Ishikawa (cell line): ENCODE measurements around the gene UGT1A9.

Experiments
- CEBPB ChIP-seq: IDR thresholded peaks from 2 replicates; pipeline ENCODE4 v1.6.1; 2012
- CREB1 ChIP-seq: IDR thresholded peaks from 2 replicates; pipeline ENCODE4 v1.6.1; 2012; ENCODE audit warnings: low read depth
- EGR1 ChIP-seq: IDR thresholded peaks from 2 replicates; pipeline ENCODE4 v1.6.1; 2012
- EP300 ChIP-seq: IDR thresholded peaks from 2 replicates; pipeline ENCODE4 v1.6.1; 2012; ENCODE audit warnings: borderline replicate concordance
- FOXM1 ChIP-seq: IDR thresholded peaks from 2 replicates; pipeline ENCODE4 v1.6.1; 2012; ENCODE audit warnings: low read depth, borderline replicate concordance
- NFIC ChIP-seq: IDR thresholded peaks from 2 replicates; pipeline ENCODE4 v1.6.1; 2012
- RAD21 ChIP-seq: IDR thresholded peaks from 2 replicates; pipeline ENCODE4 v1.6.1; 2012; ENCODE audit warnings: low read depth
- TAF1 ChIP-seq: IDR thresholded peaks from 2 replicates; pipeline ENCODE4 v1.6.1; 2012; ENCODE audit warnings: low read depth, mild to moderate bottlenecking
- TCF12 ChIP-seq: IDR thresholded peaks from 2 replicates; pipeline ENCODE4 v1.6.1; 2012; ENCODE audit warnings: low read depth
- TEAD4 ChIP-seq: IDR thresholded peaks from 2 replicates; pipeline ENCODE4 v1.6.1; 2012
- YY1 ChIP-seq: IDR thresholded peaks from 2 replicates; pipeline ENCODE4 v1.6.1; 2012; ENCODE audit warnings: low read depth
- ZBTB7A ChIP-seq: IDR thresholded peaks from 2 replicates; pipeline ENCODE4 v1.6.1; 2012; ENCODE audit warnings: low read depth
- TF ChIP-seq, protein P1 (sequence below): IDR thresholded peaks from 2 replicates; pipeline ENCODE4 v1.6.1; 2012
- TF ChIP-seq, protein P2 (sequence below): IDR thresholded peaks from 2 replicates; pipeline ENCODE4 v1.6.1; 2012; ENCODE audit warnings: low read depth, mild to moderate bottlenecking
- TF ChIP-seq, protein P3 (sequence below): IDR thresholded peaks from 2 replicates; pipeline ENCODE4 v1.6.1; 2012

UGT1A9 gene

DNA sequence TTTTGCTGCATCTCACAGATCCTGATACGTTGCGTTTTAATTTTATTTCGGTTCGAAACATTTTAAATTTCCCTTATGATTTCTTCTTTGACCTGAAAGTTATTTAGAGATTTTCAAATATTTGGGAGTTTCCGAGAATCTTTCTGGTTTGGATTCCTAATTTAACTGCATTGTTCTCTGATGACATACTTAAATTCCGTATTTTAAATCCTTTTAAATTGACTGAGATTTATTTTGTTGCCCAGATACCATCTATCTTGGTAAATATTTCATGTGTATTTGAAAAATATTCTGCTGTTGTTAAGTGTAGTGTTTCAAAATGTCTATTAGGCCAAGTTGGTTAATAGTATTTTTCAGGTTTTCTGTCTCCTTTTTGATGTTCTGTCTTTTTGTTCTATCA lies 144.2 kb downstream of the UGT1A9 start:
- TF ChIP-seq EP300, result no peak
- TF ChIP-seq TCF12, result no peak

DNA sequence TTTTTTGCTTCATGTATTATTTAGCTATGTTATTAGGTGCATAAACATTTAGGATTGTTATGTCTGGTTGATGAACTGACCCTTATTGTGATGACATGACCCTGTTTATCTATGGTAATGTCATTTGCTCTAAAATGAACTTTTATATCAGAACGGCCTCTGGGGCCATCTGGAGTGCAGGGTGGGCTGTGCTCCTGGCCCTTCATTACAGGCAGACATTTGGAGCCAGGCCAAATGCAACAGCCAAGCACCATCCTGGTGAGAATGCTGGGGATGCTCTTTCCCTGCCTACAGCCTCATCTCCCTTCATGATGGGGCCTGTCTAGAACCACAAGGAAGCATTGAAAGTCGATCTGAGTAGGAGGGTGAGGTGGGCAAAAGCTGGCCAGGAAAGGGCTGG lies 144.6 kb downstream of the UGT1A9 start:
- TF ChIP-seq CREB1 (no peak), TAF1 (no peak), YY1 (no peak), ZBTB7A (no peak)
- TF ChIP-seq, protein P1, sequence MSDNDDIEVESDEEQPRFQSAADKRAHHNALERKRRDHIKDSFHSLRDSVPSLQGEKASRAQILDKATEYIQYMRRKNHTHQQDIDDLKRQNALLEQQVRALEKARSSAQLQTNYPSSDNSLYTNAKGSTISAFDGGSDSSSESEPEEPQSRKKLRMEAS, result no peak
- TF ChIP-seq, protein P2, sequence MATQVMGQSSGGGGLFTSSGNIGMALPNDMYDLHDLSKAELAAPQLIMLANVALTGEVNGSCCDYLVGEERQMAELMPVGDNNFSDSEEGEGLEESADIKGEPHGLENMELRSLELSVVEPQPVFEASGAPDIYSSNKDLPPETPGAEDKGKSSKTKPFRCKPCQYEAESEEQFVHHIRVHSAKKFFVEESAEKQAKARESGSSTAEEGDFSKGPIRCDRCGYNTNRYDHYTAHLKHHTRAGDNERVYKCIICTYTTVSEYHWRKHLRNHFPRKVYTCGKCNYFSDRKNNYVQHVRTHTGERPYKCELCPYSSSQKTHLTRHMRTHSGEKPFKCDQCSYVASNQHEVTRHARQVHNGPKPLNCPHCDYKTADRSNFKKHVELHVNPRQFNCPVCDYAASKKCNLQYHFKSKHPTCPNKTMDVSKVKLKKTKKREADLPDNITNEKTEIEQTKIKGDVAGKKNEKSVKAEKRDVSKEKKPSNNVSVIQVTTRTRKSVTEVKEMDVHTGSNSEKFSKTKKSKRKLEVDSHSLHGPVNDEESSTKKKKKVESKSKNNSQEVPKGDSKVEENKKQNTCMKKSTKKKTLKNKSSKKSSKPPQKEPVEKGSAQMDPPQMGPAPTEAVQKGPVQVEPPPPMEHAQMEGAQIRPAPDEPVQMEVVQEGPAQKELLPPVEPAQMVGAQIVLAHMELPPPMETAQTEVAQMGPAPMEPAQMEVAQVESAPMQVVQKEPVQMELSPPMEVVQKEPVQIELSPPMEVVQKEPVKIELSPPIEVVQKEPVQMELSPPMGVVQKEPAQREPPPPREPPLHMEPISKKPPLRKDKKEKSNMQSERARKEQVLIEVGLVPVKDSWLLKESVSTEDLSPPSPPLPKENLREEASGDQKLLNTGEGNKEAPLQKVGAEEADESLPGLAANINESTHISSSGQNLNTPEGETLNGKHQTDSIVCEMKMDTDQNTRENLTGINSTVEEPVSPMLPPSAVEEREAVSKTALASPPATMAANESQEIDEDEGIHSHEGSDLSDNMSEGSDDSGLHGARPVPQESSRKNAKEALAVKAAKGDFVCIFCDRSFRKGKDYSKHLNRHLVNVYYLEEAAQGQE, result no peak

DNA sequence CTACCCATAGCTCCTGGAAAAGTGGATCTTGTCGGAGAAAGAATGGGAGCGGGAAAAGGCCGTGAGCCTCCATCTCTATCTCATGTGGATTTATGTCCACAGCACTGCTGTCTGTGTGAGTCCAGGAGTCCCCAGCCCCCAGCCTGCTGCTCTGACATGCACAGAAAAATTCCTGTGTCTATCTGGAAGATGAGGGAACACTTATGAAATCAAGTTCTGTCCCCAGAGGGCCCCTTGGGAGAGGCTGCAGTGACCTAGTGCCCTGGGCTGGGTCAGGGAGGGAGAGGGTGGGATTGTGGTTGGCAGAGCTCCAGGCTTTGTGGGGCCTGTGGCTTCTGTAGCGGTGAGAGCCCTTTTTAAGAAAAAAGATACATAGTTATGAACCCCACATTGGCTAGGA lies 145.1 kb downstream of the UGT1A9 start:
- TF ChIP-seq, protein P3, sequence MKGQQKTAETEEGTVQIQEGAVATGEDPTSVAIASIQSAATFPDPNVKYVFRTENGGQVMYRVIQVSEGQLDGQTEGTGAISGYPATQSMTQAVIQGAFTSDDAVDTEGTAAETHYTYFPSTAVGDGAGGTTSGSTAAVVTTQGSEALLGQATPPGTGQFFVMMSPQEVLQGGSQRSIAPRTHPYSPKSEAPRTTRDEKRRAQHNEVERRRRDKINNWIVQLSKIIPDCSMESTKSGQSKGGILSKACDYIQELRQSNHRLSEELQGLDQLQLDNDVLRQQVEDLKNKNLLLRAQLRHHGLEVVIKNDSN, result no peak
- no peak for TF ChIP-seq NFIC
- TF ChIP-seq CEBPB, result no peak
- no peak for TF ChIP-seq TEAD4
- TF ChIP-seq, protein P2, result no peak
- no peak for TF ChIP-seq EP300
- TF ChIP-seq TCF12, result no peak
- no peak for TF ChIP-seq ZBTB7A
- TF ChIP-seq, protein P1, result no peak
- TF ChIP-seq YY1, result no peak
- no peak for TF ChIP-seq EGR1
- no peak for TF ChIP-seq FOXM1
- no peak for TF ChIP-seq RAD21
- no peak for TF ChIP-seq TAF1
- TF ChIP-seq CREB1, result no peak

DNA sequence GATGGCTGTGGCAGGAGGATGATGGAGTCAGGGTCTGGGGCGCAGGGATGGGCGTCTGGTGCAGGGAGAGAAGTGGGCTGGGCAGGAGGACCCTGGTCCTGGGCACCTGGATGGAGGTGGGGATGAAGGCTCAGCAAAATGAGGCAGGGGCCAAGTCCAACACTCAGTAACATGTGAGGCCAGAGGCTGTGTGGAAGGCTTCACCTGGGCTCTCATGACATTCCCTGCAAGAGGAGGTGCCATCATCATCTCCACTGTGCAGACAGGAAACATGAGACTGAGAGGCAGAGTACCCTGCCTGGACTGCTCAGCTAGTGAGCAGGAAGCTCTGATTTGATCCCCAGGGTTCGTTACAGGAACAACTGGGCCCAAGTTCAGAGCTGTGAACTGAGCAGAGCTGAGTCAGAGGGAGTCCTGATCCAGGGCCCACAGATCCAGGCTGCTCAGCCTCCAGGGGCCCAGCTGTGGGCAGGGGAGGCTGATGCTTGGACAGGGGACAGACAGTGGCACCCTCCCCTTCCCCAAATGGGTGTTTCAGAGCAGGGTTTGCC lies 145.7 kb downstream of the UGT1A9 start:
- no peak for TF ChIP-seq YY1
- no peak for TF ChIP-seq NFIC
- no peak for TF ChIP-seq EGR1
- TF ChIP-seq RAD21, result no peak
- TF ChIP-seq, protein P1, result no peak
- TF ChIP-seq CEBPB, result no peak
- TF ChIP-seq FOXM1, result no peak
- TF ChIP-seq TAF1, result no peak

DNA sequence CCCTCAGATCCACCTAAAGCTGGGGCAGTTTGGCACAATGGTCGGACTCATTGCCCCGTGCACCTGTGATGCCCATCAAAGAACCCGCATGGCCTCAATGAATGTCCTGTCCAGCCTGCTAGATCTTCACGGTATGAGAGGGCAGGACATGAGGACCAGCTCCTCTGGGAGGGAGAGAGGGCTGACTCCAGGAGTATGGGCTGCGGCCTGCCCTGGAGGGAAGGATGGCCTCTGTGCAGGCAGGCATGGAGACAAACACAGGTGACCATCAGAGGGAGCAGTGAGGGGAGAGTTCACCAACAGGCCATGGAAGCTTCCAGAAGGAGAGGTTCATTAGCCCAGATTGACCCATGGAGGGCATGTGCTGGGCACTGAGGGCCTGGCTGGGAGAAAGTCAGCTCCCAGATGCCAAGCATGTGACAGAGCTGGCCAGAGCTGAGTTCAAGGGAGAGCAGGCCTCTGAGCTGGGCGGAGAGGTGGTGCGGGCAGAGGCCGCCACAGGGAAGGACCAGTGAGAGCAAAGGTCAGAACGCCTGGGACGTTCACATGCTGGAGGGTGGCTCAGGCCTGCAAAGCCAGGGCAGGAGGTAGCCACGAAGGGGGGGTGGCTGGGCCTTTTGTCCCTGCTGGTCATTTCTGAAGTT lies 146.4 kb downstream of the UGT1A9 start:
- TF ChIP-seq EP300 (no peak), CREB1 (no peak), EGR1 (no peak), TCF12 (no peak), TAF1 (no peak), RAD21 (no peak), ZBTB7A (no peak), TEAD4 (no peak), YY1 (no peak), CEBPB (no peak), FOXM1 (no peak), NFIC (no peak)
- TF ChIP-seq, protein P1, result no peak
- TF ChIP-seq, protein P2, result no peak
- TF ChIP-seq, protein P3, result no peak
